Muscle of back (tissue), 11 donors: ENCODE data around the gene TMEM63C. TPM values are rescaled to one million over a fixed set of nuclear protein-coding genes. Genes with fewer than 3 reads are reported as not detected.
"Not testable (repeated sequence)": the region's sequence is repeated elsewhere in the genome, so short reads cannot be mapped to it uniquely, and the experiment has no call there.

Experiments used
- DNase-seq, 3 donors: peaks; one replicate each; pipeline versions ENCODE4 v3.0.0 to v3.0.0-alpha.2; 2013
- polyA plus RNA-seq, 10 donors: library from polyadenylated mRNA; unstranded; fragments of 120-200 nt; gene quantifications; one replicate each; pipeline ENCODE4 v1.2.1, GENCODE V29; 2013; ENCODE audit not compliant: insufficient read length in 10 of 10

Gene TMEM63C
- polyA plus RNA-seq, 10 donors, result 0.35 to 2.5 (median 0.84) TPM

DNA sequence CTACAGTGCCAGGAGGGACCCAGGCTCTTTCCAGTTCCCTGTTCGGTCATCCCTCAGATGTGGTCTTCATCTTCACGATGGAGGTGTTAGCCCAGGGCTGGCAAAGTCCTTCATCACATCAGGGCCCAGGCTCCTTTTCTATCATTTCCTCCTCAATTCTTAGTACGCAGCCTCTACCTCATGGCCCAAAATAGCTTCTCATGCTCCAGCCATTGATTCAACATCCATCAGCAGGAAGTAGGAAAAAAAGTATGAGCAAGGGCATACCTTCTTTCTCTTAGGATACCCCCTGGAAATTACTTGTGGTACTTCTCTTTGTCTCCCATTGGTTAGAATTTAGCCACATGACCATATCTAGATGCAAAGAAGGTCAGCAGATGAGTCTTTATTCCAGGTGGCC, 27.8 kb upstream of the TMEM63C start:
- DNase-seq, result no peak

DNA sequence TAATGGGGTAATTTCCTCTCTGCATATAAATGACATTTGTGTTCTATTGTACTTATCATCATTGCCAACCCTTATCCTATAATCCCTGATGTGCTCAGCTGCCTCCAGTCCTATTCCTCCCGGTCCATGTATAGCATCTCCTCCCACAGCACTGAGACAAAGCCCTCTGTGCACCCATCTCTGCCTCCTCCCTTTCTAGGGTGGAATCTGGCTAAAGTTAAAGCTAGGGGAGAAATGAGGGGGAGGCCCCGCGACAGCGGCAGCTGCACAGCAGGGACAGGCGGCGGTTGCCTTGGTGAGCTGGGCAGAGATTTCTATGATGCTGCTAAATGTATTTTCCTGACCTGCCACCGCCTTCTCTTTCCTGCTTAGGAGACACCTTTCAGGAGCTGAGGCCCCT, 27.2 kb upstream of the TMEM63C start:
- DNase-seq, result no peak

DNA sequence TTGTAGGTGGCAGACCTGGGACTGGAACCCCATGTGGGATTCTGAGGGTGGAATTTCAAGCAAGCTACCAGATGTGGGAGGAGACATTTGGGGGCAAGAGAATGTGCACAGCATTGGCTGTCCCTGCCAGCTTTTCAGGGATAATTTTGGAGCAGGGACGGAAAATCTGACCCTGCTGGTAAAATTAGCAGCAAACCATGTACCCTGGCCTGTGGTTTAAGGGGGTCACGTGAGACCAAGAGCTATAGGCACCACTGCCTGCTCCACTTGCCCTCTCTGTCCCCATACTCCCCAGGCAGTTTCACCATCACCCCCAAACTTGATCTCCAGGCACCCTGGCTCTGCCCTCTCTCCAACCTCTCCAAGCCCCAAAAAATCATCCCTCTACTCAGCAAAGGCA, 26.5 kb upstream of the TMEM63C start:
- no peak for DNase-seq

DNA sequence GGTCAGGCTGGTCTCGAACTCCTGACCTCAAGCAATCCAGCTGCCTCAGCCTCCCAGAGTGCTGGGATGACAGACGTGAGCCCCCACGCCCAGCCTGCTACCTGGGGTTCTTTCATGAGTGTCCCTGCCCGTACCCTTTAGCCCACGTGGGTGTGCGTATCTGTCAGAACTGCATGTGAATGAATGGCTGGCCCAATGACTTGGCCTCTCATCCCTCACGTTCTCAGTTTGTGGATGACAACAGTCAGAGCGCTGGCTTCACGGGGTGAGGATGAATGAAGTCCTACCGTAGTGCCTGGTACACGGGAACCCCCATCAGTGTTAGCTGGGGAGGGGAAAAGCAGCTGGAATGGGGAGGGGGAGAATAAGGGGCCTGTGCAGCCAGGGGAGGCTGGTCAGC, 23.9 kb upstream of the TMEM63C start:
- no peak for DNase-seq

DNA sequence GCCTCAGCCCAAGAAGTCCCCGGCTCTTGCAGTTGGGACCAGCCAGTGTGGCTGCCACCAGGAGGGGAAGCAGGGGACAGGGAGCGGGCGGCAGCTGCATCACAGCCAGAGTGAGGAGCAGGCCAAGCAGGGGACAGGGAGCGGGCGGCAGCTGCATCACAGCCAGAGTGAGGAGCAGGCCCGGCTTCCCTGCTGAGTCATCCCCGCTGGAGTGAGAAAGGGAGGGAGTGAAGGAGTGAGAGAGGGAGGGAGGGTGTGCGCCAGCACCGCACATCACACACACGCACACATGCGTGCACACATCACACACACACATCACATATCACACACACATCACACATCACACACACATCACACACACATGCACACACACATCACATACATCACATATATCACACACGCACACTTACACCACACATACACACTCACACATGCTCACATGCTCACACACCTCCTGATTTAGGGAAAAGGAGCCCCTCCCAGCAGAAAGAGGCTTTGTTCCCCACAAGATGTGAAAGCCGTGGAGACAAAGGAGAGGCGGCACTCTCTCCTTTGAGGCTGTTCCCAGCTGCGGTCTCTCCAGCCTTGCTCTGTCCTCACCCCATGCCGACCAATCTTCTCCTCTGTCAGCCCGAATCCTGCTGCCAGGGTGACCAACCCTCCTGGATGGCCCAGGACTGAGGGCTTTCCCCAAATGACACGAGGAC, 23.3 kb upstream of the TMEM63C start:
- DNase-seq, result peak in 2 of 3 donors; percentile 37 to 64

DNA sequence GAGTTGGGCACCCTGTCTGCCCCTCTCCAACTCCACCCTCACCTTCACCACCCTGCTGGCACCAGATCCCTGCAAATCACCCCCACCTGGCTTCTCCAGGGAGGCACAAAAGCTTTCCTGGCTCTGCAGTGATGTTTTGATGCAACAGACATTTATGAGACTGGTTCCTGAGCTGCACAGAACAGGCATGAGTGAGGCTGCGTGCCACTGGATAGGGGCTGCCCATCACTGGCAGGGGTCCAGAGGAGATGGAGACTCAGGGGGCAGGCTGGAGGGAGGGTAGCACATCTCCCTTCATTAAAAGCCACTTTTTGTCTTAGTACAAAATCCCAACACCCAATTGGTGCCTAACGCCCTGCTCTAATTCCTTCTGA, 22.7 kb upstream of the TMEM63C start:
- DNase-seq, result no peak

DNA sequence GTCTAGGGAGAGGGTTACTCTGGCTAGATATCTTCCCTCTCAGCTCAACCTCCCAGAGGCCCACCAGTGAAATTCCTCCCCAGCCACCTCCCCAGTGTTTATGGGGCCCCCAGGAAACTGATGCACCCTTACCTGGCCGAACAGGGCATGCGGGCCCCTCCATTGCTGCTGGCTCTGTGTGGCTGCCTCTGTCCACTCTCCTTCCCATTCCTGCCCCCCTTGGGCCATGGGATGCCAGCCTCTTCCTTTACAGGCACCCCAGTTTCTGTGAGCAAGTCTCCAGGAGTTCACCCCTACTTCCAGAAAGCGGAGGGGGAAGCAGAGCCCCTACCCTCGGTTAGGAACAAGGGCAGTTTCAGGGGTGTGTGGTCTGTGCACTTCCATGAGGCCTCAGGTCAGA, 20.6 kb upstream of the TMEM63C start:
- DNase-seq, result no peak

DNA sequence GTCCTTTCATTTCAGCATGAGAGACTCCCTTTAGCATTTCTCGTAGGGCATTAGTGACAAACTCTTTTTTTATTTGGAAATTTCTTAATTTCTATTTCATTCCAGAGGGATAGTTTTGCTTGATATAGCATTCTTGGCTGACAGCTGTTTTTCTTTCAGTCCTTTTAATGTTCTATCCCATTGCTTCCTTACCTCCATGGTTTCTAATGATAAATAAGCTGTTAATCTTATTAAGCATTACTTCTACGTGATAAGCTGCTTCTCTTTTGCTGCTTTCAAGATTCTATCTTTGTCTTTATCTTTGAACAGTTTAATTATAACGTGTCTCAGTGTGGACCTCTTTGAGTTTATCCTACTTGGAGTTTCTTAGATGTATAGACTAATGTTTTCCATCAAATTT, 11.6 kb upstream of the TMEM63C start:
- DNase-seq, result no peak

DNA sequence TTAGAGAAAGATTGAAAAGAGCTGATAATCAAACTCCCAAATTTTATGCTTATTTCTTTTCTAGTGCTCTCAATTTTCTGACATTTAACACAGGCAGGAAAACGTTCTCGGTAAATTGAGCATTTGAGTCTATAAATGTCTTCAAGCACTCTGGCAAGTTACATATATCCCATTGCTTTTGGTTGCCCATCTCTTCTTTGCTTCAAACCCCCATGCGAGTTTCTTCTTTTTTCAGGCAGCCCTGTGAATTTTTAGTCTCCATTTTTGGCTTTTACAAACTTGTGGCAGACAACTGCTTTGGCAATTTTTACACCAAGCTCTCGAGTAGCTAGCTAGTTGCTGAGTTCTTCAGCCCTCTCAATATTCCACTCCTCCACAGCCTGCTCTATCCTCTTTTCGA, 8.7 kb upstream of the TMEM63C start:
- no peak for DNase-seq

DNA sequence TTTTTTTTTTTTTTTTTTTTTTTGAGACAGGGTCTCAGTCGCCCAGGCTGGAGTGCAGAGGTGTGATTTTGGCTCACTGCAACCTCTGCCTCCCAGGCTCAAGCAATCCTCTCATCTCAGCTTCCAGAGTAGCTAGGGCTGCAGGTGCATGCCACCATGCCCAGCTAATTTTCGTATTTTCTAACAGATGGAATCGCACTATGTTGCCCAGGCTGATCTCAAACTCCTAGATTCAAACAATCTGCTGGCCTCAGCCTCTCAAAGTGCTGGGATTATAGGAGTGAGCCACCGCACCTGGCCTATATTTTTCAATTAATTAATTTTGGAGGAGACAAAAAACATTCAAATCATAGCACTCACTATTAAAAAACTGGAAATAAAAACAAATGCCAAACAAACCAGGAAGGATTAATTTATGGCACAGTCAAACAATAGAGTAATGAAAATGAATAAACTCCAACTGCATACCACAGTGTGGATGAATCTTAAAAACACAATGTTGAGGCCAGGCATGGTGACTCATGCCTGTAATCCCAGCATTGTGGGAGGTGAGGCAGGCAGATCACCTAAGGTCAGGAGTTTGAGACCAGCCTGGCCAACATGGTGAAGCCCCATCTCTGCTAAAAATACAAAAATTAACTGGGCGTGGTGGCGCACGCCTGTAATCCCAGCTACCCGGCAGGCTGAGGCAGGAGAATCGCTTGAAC, 7.5 kb upstream of the TMEM63C start:
- DNase-seq, result not testable (repeated sequence)

DNA sequence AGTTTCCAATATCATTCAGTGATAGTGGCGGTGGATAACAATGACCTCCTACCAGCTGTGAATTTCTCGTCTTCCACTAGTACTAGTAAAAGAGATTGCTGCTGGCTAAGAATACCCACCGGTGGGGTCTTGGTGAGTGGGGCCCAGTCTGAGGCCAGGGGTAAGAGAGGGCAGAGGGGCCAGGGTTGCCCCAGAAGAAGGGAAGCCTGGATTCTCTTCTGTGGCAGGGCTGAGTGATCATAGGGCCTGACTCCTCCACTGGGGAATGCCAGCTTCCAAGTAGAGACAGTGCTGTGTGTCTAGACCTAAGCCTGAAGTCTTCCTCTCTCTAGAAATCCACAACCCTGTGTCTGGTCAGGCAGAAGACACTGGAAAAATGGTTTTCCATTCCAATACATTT, 5.8 kb upstream of the TMEM63C start:
- no peak for DNase-seq

DNA sequence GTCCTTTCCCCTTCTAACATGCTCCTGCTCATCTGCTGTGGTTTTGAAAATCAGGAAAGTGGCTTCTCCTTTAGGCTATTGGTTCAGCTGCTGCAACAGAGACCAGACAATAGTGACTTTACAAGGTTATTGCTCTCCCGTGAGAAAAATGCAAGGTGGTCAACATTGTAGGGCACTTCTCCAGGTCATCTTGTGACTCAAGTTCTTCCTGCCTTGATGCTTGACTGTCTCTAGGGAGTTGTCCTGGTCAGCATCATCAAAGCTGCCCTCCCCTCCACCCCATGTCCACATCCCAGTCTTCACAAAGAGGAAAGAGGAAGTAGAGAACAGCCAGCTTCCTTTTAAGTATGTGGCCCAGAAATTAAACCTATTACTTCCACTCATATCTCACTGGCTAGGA, 3.9 kb upstream of the TMEM63C start:
- DNase-seq, result no peak

DNA sequence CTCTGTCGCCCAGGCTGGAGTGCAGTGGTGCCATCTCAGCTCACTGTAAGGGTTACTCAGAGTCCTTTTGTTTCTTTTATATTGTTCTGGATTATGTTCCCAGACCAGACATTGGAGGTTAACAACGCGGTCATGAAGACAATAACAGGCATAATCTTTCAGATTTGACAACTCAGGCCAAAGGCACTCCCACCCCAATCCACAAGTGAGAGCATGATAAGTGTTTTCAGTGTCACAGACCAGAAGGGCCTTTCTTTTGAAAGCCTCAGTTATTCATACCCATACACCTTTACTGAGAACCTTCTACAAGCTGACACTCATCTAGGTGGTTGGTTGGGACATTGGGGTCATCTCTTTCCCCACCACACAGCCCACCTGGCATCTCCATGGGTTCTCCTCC, 2.9 kb upstream of the TMEM63C start:
- no peak for DNase-seq

DNA sequence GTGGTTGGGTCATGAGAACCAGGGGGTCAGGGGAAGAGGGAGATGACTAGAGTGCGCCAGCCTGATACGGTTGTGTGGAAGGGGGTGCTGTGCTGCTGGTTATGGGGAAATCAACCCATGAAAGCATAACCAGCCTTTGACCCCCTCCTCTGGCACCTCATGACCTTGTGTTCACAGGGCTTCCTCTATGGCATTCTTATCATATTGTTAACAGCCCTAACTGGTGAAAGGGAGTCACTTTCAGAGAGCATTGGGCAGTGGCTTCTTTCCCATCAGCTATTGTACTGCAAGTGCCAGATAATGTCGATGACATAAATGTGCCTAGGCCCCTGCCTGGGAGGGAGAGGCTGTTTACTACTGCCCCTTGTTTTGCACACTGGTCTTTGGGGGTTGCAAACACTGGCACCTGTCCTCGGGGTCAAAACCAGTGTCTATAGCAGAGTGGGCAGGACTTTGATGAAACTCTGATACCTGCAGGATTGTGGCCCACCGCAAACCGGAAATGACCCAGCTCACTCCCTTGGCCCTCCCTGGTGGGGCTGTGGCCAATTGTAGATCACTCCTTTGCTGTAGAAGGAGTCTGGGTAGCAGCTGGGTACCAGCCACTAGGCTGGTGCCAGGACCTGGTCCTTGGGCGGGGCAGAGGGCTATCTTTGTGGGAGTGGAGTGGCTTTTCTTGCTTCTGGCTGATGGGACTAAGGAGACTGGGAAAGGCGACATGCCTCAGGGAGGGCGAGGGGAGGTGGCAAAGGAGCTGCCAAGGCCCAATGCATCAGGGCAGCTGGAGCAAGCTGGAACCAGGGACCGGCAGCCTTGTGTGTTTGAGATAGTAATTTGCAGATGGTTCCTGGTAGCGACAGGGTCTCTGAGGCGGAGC, 634 bp upstream of the TMEM63C start:
- DNase-seq, result no peak

DNA sequence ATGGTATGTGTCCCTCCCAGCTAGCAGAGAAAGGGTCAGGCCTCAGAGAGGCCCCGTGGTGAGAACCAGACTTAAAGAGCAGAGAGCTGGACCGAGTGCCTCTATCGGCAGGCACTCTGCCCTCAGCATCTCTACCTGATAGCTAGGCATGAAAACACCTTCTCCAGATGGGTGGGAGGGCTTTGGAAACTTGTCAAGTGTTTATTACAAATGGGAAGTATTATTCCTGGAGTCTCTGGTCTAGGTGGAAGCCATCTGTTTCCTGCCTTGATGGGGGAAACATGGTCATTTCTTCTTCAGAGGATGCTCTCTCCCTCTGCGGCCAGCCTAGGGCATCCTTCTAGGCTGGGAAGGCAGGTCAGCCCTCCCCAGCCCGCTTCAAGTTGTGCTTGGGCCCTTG, 2.3 kb downstream of the TMEM63C start:
- DNase-seq, result no peak

DNA sequence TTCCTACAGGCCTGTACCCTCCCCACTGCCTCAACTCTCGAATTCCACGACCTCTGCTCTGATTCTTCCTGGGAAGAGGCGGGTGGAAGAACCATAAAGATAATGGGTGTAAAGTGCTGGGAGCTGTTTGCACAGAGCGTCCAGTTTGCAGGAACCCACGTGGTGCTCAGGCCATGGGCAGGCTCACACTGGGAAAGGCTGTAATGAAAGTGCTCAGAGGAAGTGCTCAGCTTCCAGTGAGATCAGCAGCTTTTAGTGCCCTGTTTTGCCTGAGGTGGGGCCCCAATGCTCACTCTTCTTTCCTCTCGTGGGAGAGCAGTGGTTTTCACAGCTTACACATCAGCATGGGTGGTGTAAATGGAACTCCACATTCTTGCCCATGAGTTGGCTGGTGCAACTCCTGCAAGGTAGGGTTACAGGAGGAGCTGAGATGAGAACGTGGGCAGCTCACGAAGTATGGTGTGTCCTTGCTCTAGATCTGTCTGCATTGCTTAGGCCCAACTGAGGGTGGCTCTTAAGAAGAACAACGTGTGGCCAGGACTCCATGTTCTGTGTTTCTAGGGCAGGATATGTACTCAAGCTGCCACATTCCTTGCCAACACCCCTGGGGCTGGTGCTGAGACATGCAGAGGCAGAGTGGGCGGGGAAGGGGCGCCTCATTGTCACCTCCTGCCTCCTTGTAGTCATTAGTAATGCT, 2.9 kb downstream of the TMEM63C start:
- DNase-seq, result no peak

DNA sequence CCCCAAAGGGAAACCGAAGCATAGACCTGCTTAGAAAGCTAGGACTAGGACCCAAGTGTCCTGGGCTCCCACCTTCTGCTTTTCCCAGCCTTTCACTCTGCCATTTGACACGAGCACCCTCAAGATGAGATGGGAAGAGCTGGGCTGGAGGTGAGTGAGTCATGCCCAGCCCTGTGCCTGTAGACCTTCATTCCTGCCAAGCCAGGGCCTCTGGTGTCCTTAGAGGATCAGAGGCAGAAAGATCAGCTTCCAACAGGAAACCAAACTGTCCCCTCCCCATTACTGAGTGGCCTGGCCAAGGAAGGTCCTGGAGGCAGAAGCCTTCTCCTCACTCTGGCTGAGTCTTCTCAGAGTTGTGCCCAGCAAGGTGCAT, 3.5 kb downstream of the TMEM63C start:
- DNase-seq, result no peak

DNA sequence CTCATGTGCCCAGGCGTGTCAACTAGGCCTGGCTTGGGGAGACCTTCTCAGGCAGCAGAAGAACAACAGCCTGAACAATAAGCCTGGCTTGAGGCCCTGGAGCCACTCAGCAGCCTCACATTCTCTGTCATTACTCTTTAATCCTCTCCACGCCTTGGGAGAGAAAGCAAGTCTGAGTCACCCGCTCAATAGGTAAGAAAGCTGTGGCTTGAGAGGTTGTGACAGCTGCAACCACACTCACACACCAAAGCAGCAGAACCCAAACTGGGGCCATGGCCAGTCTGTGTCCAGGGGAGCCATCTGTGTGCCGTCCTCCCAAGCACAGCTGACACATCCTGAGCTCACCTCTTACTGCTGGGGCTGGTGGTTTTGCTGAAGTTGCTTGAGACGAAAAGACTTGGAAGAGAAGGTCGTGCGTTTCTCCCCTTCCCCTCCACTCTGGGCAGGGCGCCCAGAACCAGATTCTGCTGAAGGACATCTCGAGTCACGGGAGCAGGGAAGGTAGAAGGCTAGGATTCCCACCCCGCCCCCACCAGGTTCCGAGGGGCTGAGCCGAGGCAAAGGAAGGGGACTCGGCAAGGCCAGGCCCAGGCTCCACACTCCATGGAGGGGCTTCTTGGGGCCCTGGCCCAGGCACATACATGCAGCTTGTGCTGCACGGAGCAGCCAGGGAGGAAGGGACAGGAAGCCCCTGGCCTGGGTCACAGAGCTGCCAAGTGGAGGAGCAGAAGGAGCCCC, 5.5 kb downstream of the TMEM63C start:
- DNase-seq, result peak in 2 of 3 donors; percentile 10 to 23

DNA sequence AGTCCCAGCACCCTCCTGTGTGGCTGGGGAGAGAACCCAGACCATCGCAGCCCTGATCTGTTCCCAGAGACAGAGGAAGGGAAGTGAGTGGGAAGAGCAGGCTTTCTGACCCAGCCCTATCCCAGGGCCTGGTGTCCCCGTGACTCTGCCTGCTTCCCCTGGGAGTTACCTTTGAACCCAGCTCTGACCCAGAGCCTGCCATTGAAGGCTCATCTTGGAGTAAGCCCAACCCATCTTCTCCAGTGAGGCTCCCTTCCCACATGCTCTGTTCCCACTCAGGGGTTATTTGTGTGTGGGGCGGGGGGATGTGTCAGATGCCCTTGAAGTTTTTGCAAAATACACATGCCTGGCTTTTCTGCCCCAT, 6.0 kb downstream of the TMEM63C start:
- no peak for DNase-seq

DNA sequence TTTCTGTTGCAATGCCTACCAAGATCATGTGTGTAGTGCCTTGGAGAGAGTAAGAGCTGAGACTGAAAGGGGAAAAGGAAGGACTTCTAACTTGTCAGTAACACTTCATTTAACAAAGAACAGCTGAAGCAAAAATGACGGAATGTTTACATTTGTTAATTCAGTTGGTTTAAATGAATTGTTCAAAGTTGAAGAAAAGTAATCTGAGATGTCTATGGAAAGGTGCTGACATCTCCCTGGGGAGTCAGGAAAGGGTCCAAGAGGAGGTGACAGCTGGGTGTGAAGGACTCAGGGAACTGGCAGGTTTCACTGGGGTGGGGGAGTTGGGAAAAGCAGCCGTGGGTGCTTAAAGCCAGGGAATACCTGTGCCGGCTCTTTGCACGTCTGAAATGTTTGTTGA, 7.9 kb downstream of the TMEM63C start:
- DNase-seq, result no peak

DNA sequence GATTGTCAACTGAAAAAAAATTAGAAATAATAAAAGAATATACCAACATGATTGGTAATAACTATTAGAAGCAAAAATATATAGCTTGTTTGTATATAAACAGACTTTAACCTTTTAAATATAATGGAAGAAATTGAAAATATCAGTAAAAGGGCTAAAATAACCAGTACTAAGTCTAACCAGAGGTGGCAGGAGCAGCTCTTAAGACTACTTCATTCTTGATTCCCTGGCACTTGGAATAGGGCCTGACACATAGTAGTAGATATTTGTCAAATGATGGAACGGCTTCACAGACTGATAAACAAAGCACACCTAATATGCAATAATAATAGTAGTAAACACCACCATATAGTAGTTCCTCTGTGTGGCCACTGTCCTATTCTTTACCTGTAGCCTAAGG, 9.4 kb downstream of the TMEM63C start:
- no peak for DNase-seq

DNA sequence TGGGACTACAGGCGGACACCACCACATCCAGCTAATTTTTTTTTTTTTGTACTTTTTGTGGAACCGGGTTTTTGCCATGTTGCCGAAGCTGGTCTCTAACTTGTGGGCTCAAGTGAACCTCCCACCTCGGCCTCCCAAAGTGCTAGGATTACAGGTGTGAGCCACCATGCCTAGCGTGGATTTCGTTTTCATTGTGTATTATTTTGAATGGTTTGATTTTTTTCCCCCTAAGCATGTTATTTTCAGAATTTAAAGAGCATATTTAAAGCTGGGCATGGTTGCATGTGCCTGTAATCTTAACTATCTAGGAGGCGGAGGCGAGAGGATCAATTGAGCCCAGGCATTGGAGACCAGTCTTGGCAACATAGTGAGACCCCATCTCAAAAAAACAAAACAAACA, 13.1 kb downstream of the TMEM63C start:
- no peak for DNase-seq
